Measurements from ENCODE around the gene PRKAG1. TPM values are rescaled to one million over a fixed set of nuclear protein-coding genes. Genes with fewer than 3 reads are reported as not detected.

PRKAG1 gene
- total and polyA plus RNA-seq, 8 donors = 48.4 to 81.8 (median 78.3) TPM

DNA sequence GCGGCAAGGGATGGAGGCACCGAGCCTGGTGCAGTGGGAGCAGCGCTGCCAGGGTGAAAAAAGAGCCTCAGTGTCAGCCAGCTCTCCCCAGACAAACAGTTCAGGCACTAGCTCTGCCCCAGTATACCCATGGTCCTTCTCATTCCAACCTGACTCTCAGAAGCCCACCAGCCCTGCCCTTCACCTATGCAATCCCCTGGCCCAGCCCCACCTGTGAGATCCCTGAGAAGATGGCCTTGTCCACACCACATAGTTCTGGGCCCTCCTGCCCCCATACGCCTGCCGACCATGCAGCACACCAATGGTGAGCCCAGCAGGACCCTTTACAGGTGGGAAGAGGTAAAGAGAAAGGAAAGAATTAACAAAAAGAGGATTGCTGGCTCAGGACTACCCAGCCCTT lies 35.5 kb upstream of the PRKAG1 start:
- no peak for ATAC-seq
- TF ChIP-seq, protein P1, sequence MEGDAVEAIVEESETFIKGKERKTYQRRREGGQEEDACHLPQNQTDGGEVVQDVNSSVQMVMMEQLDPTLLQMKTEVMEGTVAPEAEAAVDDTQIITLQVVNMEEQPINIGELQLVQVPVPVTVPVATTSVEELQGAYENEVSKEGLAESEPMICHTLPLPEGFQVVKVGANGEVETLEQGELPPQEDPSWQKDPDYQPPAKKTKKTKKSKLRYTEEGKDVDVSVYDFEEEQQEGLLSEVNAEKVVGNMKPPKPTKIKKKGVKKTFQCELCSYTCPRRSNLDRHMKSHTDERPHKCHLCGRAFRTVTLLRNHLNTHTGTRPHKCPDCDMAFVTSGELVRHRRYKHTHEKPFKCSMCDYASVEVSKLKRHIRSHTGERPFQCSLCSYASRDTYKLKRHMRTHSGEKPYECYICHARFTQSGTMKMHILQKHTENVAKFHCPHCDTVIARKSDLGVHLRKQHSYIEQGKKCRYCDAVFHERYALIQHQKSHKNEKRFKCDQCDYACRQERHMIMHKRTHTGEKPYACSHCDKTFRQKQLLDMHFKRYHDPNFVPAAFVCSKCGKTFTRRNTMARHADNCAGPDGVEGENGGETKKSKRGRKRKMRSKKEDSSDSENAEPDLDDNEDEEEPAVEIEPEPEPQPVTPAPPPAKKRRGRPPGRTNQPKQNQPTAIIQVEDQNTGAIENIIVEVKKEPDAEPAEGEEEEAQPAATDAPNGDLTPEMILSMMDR (IDR thresholded peaks at IDR 0.05) = no peak

DNA sequence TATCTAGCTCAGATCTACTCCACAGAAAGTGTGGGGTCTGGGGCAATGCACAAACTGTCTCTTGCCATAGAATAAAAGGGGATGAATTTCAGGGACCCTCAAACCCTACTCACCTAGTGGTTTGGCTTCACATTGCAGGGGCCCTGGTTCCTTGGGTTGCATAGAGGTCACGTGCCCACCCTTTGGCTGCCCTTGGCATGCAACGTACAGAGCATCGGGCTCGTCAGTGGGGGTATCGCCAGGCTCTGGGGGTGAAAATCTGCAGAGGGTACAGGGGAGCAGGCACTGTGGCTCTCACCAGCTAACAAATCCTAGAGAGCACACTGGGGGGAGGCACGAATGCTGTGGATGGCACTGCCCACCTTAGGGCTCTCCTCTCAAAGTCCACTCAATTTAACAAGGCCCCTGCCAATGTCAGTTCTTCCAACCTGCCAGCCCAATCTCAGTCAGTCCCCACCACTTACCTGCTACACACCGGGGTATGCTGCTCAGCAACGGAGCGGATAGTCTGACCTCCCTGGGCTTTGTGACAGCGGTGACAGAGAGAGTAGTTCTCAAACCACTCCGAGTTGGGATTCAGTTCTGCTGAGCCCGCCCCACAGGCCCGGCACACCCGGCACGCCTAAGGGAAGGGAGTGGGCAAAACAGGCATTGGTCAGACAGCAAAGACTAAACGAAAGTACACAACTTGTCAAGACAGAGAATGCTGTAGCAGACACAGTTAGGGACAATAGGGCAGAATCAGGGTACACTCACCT lies 34.1 kb upstream of the PRKAG1 start:
- no peak for DNase-seq
- no peak overlapping the region for H3K4me3 ChIP-seq
- intact Hi-C loops (cut with DNase I) = no loop called here
- TF ChIP-seq, protein P1 (IDR thresholded peaks at IDR 0.05) = no peak
- no peak for ATAC-seq
- peaks cover 22 to 34% of the 10 kb centered on the region in 2 donors for H3K4me1 ChIP-seq
- H3K36me3 ChIP-seq = peaks cover 0 to 76% of the 10 kb centered on the region in 2 donors
- H3K27me3 ChIP-seq = no peaks in the 10 kb centered on the region
- no peak overlapping the region for H3K27ac ChIP-seq
- H3K9me3 ChIP-seq = no peaks in the 10 kb centered on the region

More for the DNA sequence above, 35.5 kb upstream of the PRKAG1 start:
- Histone ChIP-seq H3K36me3 (peaks cover 0 to 61% of the 10 kb centered on the region in 2 donors), H3K4me1 (peaks cover 24 to 47% of the 10 kb centered on the region in 2 donors), H3K27ac (no peak overlapping the region), H3K4me3 (no peak overlapping the region), H3K27me3 (no peaks in the 10 kb centered on the region), H3K9me3 (no peaks in the 10 kb centered on the region)
- intact Hi-C loops (cut with DNase I) = no loop called here
- DNase-seq = no peak

DNA sequence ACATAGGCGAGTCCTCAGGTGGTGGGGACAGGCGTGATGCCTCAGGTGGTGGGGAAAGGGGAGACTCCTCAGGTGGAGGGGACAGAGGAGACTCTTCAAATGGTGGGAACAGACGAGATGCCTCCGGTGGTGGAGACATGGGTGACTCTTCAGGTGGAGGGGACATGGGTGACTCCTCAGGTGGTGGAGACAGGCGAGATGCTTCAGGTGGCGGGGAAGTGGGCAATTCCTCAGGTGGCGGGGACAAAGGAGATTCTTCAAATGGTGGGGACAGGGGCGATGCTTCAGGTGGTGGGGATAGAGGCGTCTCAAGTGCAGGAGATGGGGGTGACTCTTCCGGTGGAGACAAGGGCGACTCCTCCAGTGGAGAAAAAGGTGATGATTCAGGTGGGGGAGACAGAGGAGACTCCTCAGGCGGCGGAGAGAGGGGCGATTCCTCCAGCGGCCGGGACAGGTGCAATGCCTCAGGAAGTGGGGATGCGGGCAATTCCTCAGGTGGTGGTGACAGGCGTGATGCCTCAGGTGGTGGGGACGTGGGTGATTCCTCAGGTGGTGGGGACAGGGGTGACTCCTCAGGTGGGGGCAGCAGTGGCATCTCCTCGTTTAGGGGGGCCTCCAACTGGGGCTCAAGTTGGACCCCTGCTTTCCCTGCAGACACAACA lies 33.3 kb upstream of the PRKAG1 start:
- intact Hi-C loops (cut with DNase I) = no loop called here
- H3K9me3 ChIP-seq = no peaks in the 10 kb centered on the region
- no peak overlapping the region for H3K27ac ChIP-seq
- H3K27me3 ChIP-seq = no peaks in the 10 kb centered on the region
- ATAC-seq (no peak), DNase-seq (no peak)
- TF ChIP-seq, protein P1 (IDR thresholded peaks at IDR 0.05) = no peak
- H3K36me3 ChIP-seq = peaks cover 0 to 83% of the 10 kb centered on the region in 2 donors
- H3K4me1 ChIP-seq = peaks cover 15 to 27% of the 10 kb centered on the region in 2 donors
- H3K4me3 ChIP-seq = no peak overlapping the region

GRCh38 chr12:49051373-49051764 lies 32.8 kb upstream of the PRKAG1 start:
- Histone ChIP-seq H3K4me1 (peaks cover 10 to 22% of the 10 kb centered on the region in 2 donors), H3K27me3 (no peaks in the 10 kb centered on the region), H3K4me3 (no peak overlapping the region), H3K27ac (no peak overlapping the region), H3K36me3 (peaks cover 0 to 89% of the 10 kb centered on the region in 2 donors), H3K9me3 (no peaks in the 10 kb centered on the region)
- no peak for DNase-seq
- intact Hi-C loops (cut with DNase I) = no loop called here
- ATAC-seq = no peak
- TF ChIP-seq, protein P1 (IDR thresholded peaks at IDR 0.05) = no peak

Data from left lung (tissue), 10 donors.